ENCODE data around the gene VIPR2. TPM values are rescaled to one million over a fixed set of nuclear protein-coding genes. Genes with fewer than 3 reads are reported as not detected.

Gene VIPR2
- total and polyA plus RNA-seq, 2 of the 13 experiments (the other 11 are each of a cell fraction or from before 2014, with no cell fraction given), result not detected

GRCh38 chr7:159109653-159110035 is 35.0 kb downstream of the VIPR2 start (continued):
- no peak for TF ChIP-seq E2F1 (CRISPR knock-in tag; IDR thresholded peaks at IDR 0.05)
- TF ChIP-seq ATRX (CRISPR knock-in tag; IDR thresholded peaks at IDR 0.05; ENCODE audit: borderline replicate concordance), result no peak
- no peak for TF ChIP-seq ZNF430 (CRISPR knock-in tag; IDR thresholded peaks at IDR 0.05)
- TF ChIP-seq SMAD9 (CRISPR knock-in tag; IDR thresholded peaks at IDR 0.05), result no peak

- H3K79me2 ChIP-seq (ENCODE audit: insufficient read depth, low read length), result no peaks in the 10 kb centered on the region
- 9% methylated on average over 8 of the region's 9 CpGs for WGBS (ENCODE audit: low lambda C conversion rate)
- intact Hi-C loops (cut with micrococcal nuclease; ENCODE audit: unreplicated experiment), result no loop called here
- no peaks in the 10 kb centered on the region for H3K4me1 ChIP-seq (ENCODE audit: insufficient read depth, low read length)
- FAIRE-seq (no peak), ATAC-seq (no peak), DNase-seq (ENCODE audit: low spot score) (no peak)
- BruUV-seq (replicated peaks), result no TSS peak
- in situ Hi-C loops (cut with HindIII; ENCODE audit: extremely low pct_ligation_motif_present, low pct_unique_long_range_greater_than_20kb), result no loop called here
- H3K4me2 ChIP-seq (ENCODE audit: low read depth, low read length), result no peak overlapping the region
- H3K9me3 ChIP-seq (ENCODE audit: low read length), result no peaks in the 10 kb centered on the region
- TF ChIP-seq DR1 (CRISPR knock-in tag; IDR thresholded peaks at IDR 0.05) (no peak), ZNF569 (CRISPR knock-in tag; IDR thresholded peaks at IDR 0.05; ENCODE audit: borderline replicate concordance) (no peak), ZNF883 (CRISPR knock-in tag; IDR thresholded peaks at IDR 0.05; ENCODE audit: not compliant biosample characterization) (no peak), ZNF350 (CRISPR knock-in tag; IDR thresholded peaks at IDR 0.05; ENCODE audit: borderline replicate concordance, low read depth) (no peak), ZNF44 (CRISPR knock-in tag; IDR thresholded peaks at IDR 0.05) (no peak), SNAPC4 (CRISPR knock-in tag; IDR thresholded peaks at IDR 0.05) (no peak), ZNF652 (CRISPR knock-in tag; IDR thresholded peaks at IDR 0.05; ENCODE audit: borderline replicate concordance, low read depth) (no peak)
- ChIA-PET POLR2A (no interaction called here), CTCF (ENCODE audit: low intra/inter-chr PET ratio, low total read pairs) (no interaction called here)
- no peak overlapping the region for H3K9ac ChIP-seq (ENCODE audit: insufficient read depth, low read depth, low read length)
- H3K27ac ChIP-seq (ENCODE audit: extremely low read length, insufficient read depth, low read length), result no peak overlapping the region
- no peak overlapping the region for H3K4me3 ChIP-seq (replicated peaks in 1 of 3; ENCODE audit: insufficient read depth in 1 of 3, low read depth in 2 of 3, low read length in 3 of 3)
- H3K27me3 ChIP-seq (ENCODE audit: control insufficient read depth in 1 of 2, insufficient read depth in 2 of 2, low read length in 2 of 2), result peaks cover 7 to 79% of the 10 kb centered on the region in 2 experiments; a peak in 3 of 5 replicates
- no peaks in the 10 kb centered on the region for H4K20me1 ChIP-seq (ENCODE audit: insufficient read depth, low read length)
- H3K36me3 ChIP-seq (replicated peaks in 1 of 2; ENCODE audit: control insufficient read depth in 1 of 2, insufficient read depth in 2 of 2, low read length in 2 of 2), result no peaks in the 10 kb centered on the region
- no peak overlapping the region for H2AFZ ChIP-seq (ENCODE audit: low read length)
Observed at GRCh38 chr7:159108941-159109652, 35.6 kb downstream of the VIPR2 start.
